Measurements from ENCODE around the gene MGAT3. TPM values are rescaled to one million over a fixed set of nuclear protein-coding genes. Genes with fewer than 3 reads are reported as not detected.

Gene MGAT3
- total RNA-seq, 1 donor from 2014 or later = 12.8 TPM

- Mint-ChIP-seq H3K4me1 (ENCODE audit: low read depth, unreplicated experiment) (peaks cover 6% of the 10 kb centered on the region), H3K36me3 (ENCODE audit: unreplicated experiment) (no peaks in the 10 kb centered on the region), H3K4me3 (ENCODE audit: unreplicated experiment) (peak overlapping the region; percentile 37), H3K9me3 (ENCODE audit: unreplicated experiment) (peaks cover 8% of the 10 kb centered on the region), H3K27me3 (ENCODE audit: unreplicated experiment) (peaks cover 6% of the 10 kb centered on the region), H3K27ac (ENCODE audit: unreplicated experiment) (peak overlapping the region; percentile 57)
- DNase-seq = peak; percentile 77
- TF ChIP-seq CTCF (IDR thresholded peaks at IDR 0.05; ENCODE audit: partially characterized antibody, unreplicated experiment) = no peak
These were observed 33.5 kb downstream of the MGAT3 start for GRCh38 chr22:39490135-39490798.

DNA sequence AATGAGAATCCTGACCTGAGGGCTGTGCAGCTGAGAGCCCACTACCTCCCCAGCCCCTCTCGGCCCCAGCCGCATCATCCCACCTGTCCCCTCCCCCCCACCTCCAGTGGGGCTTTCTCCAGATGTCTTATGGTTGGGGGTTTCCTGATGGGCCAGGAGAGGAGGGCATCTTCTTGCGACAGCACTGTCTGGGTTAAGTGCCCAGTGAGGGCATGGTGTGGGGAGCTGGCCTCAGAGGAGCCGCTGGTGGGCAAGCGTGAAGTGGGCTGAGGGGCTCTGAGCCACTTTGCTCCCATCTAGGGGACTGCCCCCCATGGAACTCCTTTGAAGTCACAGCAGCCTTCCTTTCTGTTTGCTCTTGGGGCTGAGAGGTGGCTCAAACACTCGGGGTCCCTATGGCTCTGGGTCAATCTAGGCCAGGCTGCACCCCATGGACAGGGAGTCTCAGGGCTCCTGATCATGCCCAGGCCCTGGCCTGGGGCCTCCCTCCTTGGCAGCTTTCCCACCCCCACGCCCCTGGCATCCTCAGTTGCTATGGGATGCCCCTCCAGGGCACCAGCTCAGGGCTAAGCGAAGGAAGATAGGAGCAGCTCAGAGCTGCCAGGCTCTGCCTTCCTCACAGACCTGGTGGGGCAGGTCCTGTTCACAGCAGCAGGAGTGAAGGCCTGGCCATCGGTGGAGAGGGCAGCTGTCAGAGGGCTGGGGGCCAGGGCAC is 34.3 kb downstream of the MGAT3 start:
- H3K27ac Mint-ChIP-seq (ENCODE audit: unreplicated experiment) = no peak overlapping the region
- no peak for DNase-seq
- TF ChIP-seq CTCF (IDR thresholded peaks at IDR 0.05; ENCODE audit: partially characterized antibody, unreplicated experiment) = no peak
- H3K27me3 Mint-ChIP-seq (ENCODE audit: unreplicated experiment) = peaks cover 6% of the 10 kb centered on the region
- H3K4me3 Mint-ChIP-seq (ENCODE audit: unreplicated experiment) = no peak overlapping the region
- peaks cover 8% of the 10 kb centered on the region for H3K9me3 Mint-ChIP-seq (ENCODE audit: unreplicated experiment)
- peaks cover 6% of the 10 kb centered on the region for H3K4me1 Mint-ChIP-seq (ENCODE audit: low read depth, unreplicated experiment)
- H3K36me3 Mint-ChIP-seq (ENCODE audit: unreplicated experiment) = no peaks in the 10 kb centered on the region

DNA sequence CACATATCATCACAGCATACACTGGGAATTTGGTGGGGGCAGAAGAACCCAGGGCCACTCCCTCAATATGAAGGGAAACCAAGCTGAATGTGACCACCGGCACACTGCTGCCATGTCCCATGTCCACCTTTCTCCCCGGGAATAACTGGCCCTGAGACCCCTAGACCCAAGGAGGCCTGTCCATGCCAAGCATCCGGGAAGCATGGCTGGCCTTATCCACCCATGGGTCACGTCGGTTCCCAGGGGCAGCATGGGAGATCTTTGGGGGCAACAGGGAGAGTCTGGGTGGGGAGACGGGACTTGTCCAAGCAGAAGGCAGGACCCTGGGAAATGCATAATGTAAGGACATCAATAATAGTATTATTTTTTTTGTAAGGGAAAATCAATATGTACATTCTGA is 34.9 kb downstream of the MGAT3 start:
- no peak for TF ChIP-seq CTCF (IDR thresholded peaks at IDR 0.05; ENCODE audit: partially characterized antibody, unreplicated experiment)
- peaks cover 6% of the 10 kb centered on the region for H3K27me3 Mint-ChIP-seq (ENCODE audit: unreplicated experiment)
- H3K9me3 Mint-ChIP-seq (ENCODE audit: unreplicated experiment) = peaks cover 7% of the 10 kb centered on the region
- H3K4me1 Mint-ChIP-seq (ENCODE audit: low read depth, unreplicated experiment) = peaks cover 6% of the 10 kb centered on the region
- H3K27ac Mint-ChIP-seq (ENCODE audit: unreplicated experiment) = no peak overlapping the region
- DNase-seq = no peak
- H3K36me3 Mint-ChIP-seq (ENCODE audit: unreplicated experiment) = no peaks in the 10 kb centered on the region
- no peak overlapping the region for H3K4me3 Mint-ChIP-seq (ENCODE audit: unreplicated experiment)

DNA sequence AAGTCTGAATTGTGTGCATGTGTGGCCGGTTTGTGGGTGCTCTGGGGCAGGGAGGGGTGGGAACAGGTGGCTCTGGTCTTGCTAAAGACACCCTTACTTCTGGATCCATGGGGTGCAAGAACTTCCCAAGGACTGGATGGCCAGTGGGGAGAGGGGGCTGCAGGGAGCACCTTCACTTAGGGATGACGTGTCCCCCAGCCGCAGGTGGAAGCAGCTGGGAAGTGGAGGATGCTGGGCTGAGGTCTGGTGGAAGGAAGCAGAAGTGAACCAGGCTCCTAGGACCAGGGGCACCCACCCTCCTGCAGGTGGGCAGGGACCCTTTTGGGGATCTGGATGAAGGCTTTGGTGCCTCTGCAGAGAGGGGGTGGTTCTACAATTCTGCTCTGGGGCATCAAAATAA is 35.4 kb downstream of the MGAT3 start:
- Mint-ChIP-seq H3K4me3 (ENCODE audit: unreplicated experiment) (no peak overlapping the region), H3K4me1 (ENCODE audit: low read depth, unreplicated experiment) (peaks cover 6% of the 10 kb centered on the region), H3K36me3 (ENCODE audit: unreplicated experiment) (no peaks in the 10 kb centered on the region), H3K9me3 (ENCODE audit: unreplicated experiment) (peaks cover 7% of the 10 kb centered on the region), H3K27ac (ENCODE audit: unreplicated experiment) (no peak overlapping the region), H3K27me3 (ENCODE audit: unreplicated experiment) (peaks cover 6% of the 10 kb centered on the region)
- DNase-seq = no peak
- no peak for TF ChIP-seq CTCF (IDR thresholded peaks at IDR 0.05; ENCODE audit: partially characterized antibody, unreplicated experiment)

DNA sequence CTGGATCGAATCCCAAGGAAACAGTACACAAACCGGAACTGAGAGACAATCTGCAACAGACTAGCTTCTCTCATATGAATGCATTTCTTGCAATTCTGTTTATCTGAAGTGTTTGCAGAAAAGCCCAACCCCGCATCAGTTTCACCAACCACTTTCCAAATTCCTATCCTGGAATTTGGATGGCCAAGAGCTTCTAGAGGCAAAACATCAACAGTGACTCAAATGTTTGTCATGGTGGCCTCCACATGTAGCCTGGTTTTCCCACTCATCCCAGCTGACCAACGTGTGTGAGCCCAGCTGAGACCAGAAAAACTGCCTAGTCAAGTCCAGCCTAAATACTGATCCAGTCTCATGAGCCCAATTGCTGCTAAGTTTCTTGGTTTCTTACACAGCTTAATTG is 36.9 kb downstream of the MGAT3 start:
- H3K27ac Mint-ChIP-seq (ENCODE audit: unreplicated experiment) = peak overlapping the region; percentile 70
- no peak overlapping the region for H3K4me3 Mint-ChIP-seq (ENCODE audit: unreplicated experiment)
- no peak for DNase-seq

More for the DNA sequence above, 36.9 kb downstream of the MGAT3 start:
- Mint-ChIP-seq H3K36me3 (ENCODE audit: unreplicated experiment) (no peaks in the 10 kb centered on the region), H3K9me3 (ENCODE audit: unreplicated experiment) (peaks cover 7% of the 10 kb centered on the region), H3K4me1 (ENCODE audit: low read depth, unreplicated experiment) (peaks cover 6% of the 10 kb centered on the region), H3K27me3 (ENCODE audit: unreplicated experiment) (peaks cover 6% of the 10 kb centered on the region)
- no peak for TF ChIP-seq CTCF (IDR thresholded peaks at IDR 0.05; ENCODE audit: partially characterized antibody, unreplicated experiment)

Measured in glutamatergic neuron (in vitro differentiated cells).